Neuronal stem cell (in vitro differentiated cells): ENCODE data around the gene PSMC2. TPM values are rescaled to one million over a fixed set of nuclear protein-coding genes. Genes with fewer than 3 reads are reported as not detected.

Experiments
- small RNA-seq: library from polyadenylated mRNA; stranded (forward); fragments of <200 nt; extraction: miRNeasy Mini kit (QIAGEN cat#:217004); gene quantifications from one replicate; pipeline ENCODE3, GENCODE V24; 2013; ENCODE audit not compliant: insufficient read depth

The PSMC2 gene

Small RNA genes lying within 50 kb of the gene (small RNA-seq; reads per million reads assigned to genes)
- gene RPS29P16: not detected
